AG04450 (cell line): ENCODE results near the gene GP1BA. TPM values are rescaled to one million over a fixed set of nuclear protein-coding genes. Genes with fewer than 3 reads are reported as not detected.

Source experiments
- CTCF ChIA-PET: fragments of 300-600, 350-600 bp; formaldehyde crosslinking; extraction: SDS; loops from one replicate; lab custom pipeline; 2022; ENCODE audit warnings: antibody characterized with exemption, inconsistent platforms; lab: Charles Lee
- POLR2A ChIA-PET: fragments of 350-600 bp; formaldehyde crosslinking; extraction: SDS; loops from one replicate; lab custom pipeline; 2021; ENCODE audit warnings: antibody characterized with exemption, inconsistent platforms; lab: Yijun Ruan, JAX
- DNase-seq: peaks from one replicate; pipeline ENCODE4 v3.0.0-alpha.2; 2011; ENCODE audit warnings: low read depth, low spot score
- H3K27ac ChIP-seq: one replicate; pipeline ENCODE4 v1.5.1; 2012; ENCODE audit warnings: low read depth, low read length, control low read depth
- H3K27me3 ChIP-seq: one replicate; pipeline ENCODE4 v1.6.0; 2012; ENCODE audit warnings: low read length; ENCODE audit not compliant: control insufficient read depth, insufficient read depth
- H3K4me3 ChIP-seq: 2 replicates; pipeline ENCODE4 v1.5.1; 2011; ENCODE audit warnings: mild to moderate bottlenecking, low read depth, low read length, control low read depth
- H3K9me3 ChIP-seq: 2 replicates; pipeline ENCODE4 v1.5.1; 2012; ENCODE audit warnings: low read length; ENCODE audit not compliant: control insufficient read depth, insufficient read depth
- CTCF ChIP-seq: IDR thresholded peaks from 2 replicates; pipeline ENCODE4 v1.5.1; 2011; ENCODE audit warnings: low read depth, low read length, control low read depth, inconsistent platforms
- polyA plus RNA-seq: library from polyadenylated mRNA; depleted of rRNA; stranded (reverse); fragments of >200 nt; gene quantifications from 2 replicates; pipeline ENCODE4 v1.2.3, GENCODE V29; 2011

The GP1BA gene
- polyA plus RNA-seq, 1 experiment, result not detected

GRCh38 chr17:4970273-4970672, 38.2 kb downstream of the GP1BA start:
- no peak for DNase-seq
- H3K27me3 ChIP-seq, result no peaks in the 10 kb centered on the region
- H3K4me3 ChIP-seq, result no peak overlapping the region
- peaks cover 5% of the 10 kb centered on the region; the same call in 1 of the 2 replicates for H3K9me3 ChIP-seq
- H3K27ac ChIP-seq, result peak overlapping the region; percentile 98
- POLR2A ChIA-PET, result no interaction called here
- TF ChIP-seq CTCF, result no peak
- CTCF ChIA-PET, result interaction anchor here (1.2 to 2.3 kb wide), 3 partner anchors 10 to 61 kb away, joined by 6 to 13 read pairs (median 6); partner anchors contain the start of gene CAMTA2

GRCh38 chr17:4971826-4972225, 39.7 kb downstream of the GP1BA start:
- no peak for DNase-seq
- ChIA-PET CTCF (interaction anchor here (0.7 to 2.3 kb wide), 2 partner anchors 8 to 69 kb away, joined by 5 to 13 read pairs; partner anchors contain the start of gene CHRNE), POLR2A (no interaction called here)
- TF ChIP-seq CTCF, result no peak
- Histone ChIP-seq H3K4me3 (no peak overlapping the region), H3K27ac (no peak overlapping the region), H3K27me3 (no peaks in the 10 kb centered on the region), H3K9me3 (peaks cover 1% of the 10 kb centered on the region; the same call in 1 of the 2 replicates)

- POLR2A ChIA-PET, result no interaction called here
- H3K27me3 ChIP-seq, result no peaks in the 10 kb centered on the region
- H3K4me3 ChIP-seq, result no peak overlapping the region
- H3K27ac ChIP-seq, result no peak overlapping the region
- DNase-seq, result no peak
- no peaks in the 10 kb centered on the region; the same call in 1 of the 2 replicates for H3K9me3 ChIP-seq
- no peak for TF ChIP-seq CTCF
- CTCF ChIA-PET, result interaction anchor here (2.3 kb wide), 1 partner anchor 8 kb away, joined by 13 read pairs; no protein-coding TSS in a partner anchor
Observed at GRCh38 chr17:4972322-4972721, 40.2 kb downstream of the GP1BA start.

GRCh38 chr17:4972752-4973151, 40.7 kb downstream of the GP1BA start:
- Histone ChIP-seq H3K27me3 (no peaks in the 10 kb centered on the region), H3K4me3 (no peak overlapping the region), H3K9me3 (no peaks in the 10 kb centered on the region; the same call in 1 of the 2 replicates), H3K27ac (no peak overlapping the region)
- TF ChIP-seq CTCF, result no peak
- DNase-seq, result no peak
- ChIA-PET CTCF (interaction anchor here (0.7 kb wide), 1 partner anchor 15 kb away, joined by 3 read pairs; no protein-coding TSS in a partner anchor), POLR2A (no interaction called here)

GRCh38 chr17:4973256-4974114, 41.4 kb downstream of the GP1BA start:
- no peak overlapping the region for H3K27ac ChIP-seq
- ChIA-PET CTCF (interaction anchor here (0.7 to 1.6 kb wide), 2 partner anchors 16 to 64 kb away, joined by 3 to 5 read pairs; no protein-coding TSS in a partner anchor), POLR2A (interaction anchor here (0.5 kb wide), 1 partner anchor 275 kb away, joined by 3 read pairs; no protein-coding TSS in a partner anchor)
- H3K4me3 ChIP-seq, result no peak overlapping the region
- TF ChIP-seq CTCF, result no peak
- DNase-seq, result no peak
- no peaks in the 10 kb centered on the region for H3K9me3 ChIP-seq
- H3K27me3 ChIP-seq, result no peaks in the 10 kb centered on the region
